GM18511 (cell line): ENCODE data around the gene TUBB2B.

Experiments used
- ATAC-seq: cut with Tn5 transposase; IDR thresholded peaks from one replicate; pipeline ENCODE4 v1.9.1; 2021; ENCODE audit warnings: mild to moderate bottlenecking, moderate library complexity; ENCODE audit not compliant: unreplicated experiment

Gene TUBB2B

DNA sequence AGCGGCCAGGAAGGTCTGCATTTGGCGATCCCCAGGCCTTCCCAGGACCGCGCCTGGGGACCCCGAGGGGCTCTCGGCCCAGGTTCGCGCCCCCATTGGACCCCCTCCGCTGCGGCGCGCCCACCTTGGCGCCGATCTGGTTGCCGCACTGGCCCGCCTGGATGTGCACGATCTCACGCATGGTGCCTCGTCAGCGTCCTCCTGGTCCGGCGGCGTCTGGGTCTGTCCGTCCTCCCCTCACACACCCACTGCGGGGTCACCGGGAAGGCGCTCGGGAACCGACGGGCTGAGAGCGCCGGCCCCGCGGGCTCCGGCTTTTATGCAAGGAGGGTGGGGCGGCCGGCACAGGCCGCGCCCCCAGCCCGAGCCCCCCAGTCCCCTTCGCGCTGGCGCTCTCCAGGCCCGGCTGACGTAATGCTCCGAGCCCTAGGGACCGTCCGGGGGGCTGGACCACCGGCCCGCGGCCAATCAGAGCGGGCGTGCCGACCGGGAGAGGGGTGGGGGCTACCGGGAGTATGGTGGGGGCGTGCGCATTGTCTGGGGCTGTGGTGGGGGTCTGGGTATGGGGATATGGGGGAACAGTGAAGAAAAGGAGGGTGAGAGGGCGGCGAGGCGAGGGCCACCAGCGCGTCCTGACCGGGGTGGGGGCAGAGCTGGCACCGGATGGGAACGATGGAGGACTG is at the start of gene TUBB2B:
Gene TUBB2B, minus strand, starts transcription at position 291 of the 683 bp plus-strand sequence. Its CDS starts 110 bp downstream, at position 181.
- no peak for ATAC-seq

DNA sequence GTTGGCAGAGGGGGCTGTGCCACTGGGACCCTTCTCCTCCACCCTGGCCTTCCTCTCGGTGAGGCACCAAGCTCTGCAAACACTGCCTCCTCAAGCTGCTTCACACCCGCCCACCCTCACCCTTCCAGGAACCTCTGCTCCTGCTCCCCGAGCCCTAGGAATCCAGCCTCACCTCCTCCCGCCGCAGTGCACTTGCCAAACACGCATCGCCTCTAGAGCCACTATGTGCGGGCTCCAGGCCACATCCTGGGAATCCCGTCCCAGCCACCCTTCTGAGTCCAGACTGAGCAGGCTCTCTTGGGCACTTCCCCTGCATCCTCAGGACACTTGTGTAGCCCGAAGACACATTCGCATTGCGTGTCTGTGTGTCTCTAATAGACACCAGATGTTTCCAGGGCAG is 49.8 kb upstream of the TUBB2B start:
- ATAC-seq, result no peak

- ATAC-seq, result no peak
These were observed 49.0 kb upstream of the TUBB2B start for GRCh38 chr6:3276174-3277167.

GRCh38 chr6:3273707-3274521 is 46.5 kb upstream of the TUBB2B start:
- no peak for ATAC-seq

DNA sequence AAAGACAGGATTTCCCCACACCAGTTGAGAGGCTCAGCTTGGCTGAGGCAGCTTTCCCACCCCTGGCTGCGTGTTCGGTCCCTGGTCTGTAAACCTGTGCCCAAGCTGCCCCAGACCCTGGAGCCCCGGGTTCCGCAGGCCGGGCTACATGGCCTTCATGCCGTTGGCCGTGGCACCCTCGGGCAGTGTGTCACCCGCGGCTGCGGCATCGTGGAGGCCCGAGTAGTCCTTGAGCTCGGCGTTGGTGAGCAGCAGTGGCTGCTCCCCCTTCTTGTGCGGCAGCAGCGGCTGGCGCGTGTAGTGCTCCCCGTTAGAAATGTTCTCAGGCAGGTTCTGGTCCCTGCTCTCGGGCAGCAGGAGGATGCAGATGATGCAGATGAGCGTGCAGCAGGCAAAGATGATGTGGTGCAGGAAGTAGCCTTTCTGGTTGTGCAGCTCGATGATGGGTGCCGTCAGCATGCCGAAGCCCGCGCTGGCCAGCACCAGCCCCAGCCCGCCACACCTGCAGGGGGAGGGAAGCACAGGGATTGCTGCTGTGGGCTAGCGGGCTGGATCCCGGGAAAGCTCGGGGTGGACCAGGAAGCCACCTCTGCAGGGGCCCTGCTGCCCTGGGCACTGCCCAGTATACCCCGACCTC is 45.6 kb upstream of the TUBB2B start:
- ATAC-seq, result no peak

GRCh38 chr6:3271756-3272155 is 44.3 kb upstream of the TUBB2B start:
- ATAC-seq, result no peak

GRCh38 chr6:3270258-3270657 is 42.8 kb upstream of the TUBB2B start:
- ATAC-seq, result no peak

- ATAC-seq, result no peak
These were observed 42.0 kb upstream of the TUBB2B start for GRCh38 chr6:3269281-3269975.

- no peak for ATAC-seq
These were observed 41.2 kb upstream of the TUBB2B start for GRCh38 chr6:3268680-3269079.

DNA sequence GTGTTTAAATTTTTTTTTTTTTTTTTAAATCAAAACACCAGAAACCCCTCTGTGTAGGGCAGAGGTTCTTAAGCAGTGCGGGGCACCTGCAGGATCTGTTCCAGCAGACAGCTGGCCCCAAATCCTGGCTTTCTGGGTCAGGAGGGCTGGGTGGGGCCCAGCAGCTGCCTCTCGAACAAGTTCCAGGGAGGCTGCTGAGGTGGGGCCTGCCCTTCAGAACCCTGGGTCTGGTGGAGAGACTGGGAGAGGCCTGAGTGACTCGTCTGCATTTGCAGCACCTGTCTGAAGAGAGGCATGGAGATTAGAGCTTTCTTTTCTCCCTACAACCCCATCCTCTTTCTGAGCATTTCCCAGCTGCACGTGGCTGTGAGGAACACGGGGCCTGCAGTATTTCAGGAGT is 39.7 kb upstream of the TUBB2B start:
- no peak for ATAC-seq

- no peak for ATAC-seq
These were observed 38.7 kb upstream of the TUBB2B start for GRCh38 chr6:3266170-3266569.

GRCh38 chr6:3265671-3266070 is 38.2 kb upstream of the TUBB2B start:
- no peak for ATAC-seq

DNA sequence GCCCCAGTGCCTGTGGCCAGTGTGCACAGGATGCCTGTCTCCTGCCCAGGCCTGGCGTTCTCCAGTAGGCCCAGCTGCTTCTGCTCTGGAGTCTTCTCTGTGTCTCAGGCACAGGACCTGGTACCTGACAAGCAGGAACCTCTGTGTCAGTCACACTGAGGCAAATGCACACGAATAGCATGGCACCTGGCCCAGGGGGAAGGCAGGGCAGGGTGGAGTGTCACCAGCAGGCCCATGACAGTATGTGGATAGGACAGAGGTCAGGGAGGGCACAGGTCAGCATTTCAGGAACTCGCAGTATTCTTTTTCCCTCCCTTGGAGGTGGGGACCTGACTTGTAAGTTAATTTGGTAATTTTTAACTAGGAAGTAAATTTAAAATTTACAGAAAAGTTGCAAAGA is 36.9 kb upstream of the TUBB2B start:
- no peak for ATAC-seq

GRCh38 chr6:3263096-3263495 is 35.6 kb upstream of the TUBB2B start:
- ATAC-seq, result no peak

DNA sequence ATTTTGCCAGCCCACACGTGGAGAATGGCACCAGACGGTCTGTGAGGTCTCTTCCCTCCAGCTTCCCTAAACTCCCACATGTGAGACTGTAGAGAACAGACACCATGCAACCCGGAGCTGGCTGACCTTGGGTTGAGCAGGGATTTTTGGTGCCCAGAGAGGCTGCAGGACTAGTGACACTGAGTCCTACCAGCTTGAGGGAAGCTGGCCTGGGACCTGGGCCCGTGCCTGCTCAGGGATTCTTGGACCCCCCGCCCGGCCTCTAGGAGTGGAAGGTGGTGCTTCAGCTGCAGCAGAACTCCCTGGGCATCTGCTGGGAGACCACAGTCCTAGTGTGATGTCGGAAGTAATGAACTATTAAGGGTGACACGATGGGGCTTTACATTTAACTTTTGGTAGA is 34.5 kb upstream of the TUBB2B start:
- no peak for ATAC-seq

DNA sequence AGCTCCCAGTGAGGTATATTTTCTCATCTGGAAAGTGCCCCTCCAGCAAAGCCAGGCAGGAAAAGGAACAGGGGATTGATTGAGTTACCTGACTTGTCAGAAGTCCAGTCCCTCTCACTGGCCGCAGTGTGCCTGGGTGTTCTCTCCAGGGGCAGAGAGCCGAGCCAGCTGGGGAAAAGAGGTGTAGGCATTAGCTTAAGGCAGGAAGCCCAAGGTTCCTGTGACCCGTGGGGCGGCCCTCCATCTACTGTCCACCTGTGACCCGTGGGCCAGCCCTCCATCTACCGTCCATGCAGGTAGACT is 34.0 kb upstream of the TUBB2B start:
- no peak for ATAC-seq

DNA sequence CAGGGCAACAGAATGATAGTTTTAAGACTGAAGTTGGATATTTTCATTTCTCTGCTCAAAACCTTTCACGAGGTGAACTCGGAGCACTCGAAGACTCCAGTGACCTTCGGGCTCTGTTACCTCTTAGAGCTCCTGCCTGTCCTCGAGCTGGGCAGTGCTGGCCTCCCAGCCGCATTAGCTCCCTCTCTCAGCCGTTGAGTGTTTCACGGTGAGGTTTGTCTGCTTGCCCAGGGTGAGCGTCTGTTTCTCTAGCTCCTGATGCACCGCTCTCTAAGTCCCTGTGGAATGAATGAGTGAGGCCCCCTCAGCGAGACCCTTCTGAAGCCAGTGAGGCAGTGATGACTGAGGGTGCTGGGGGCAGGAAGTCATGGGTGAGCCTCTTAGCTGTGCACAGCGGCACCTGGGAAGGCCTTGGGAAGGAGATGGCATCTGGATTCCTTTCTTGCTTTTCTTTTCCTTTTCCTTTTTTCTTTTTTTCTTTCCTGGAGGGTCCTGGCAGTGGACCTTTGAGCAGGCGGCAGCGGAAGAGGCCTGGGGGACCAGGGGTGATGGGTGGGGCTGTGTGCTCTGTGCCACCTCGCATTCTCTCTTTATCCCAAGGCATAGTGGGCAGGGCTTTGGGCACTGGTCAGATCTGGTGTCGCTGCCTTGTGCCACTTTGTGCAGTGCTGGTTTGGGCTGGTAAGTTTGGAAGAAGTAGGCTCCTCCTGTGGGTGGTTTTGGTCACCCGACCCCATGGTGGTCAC is 33.5 kb upstream of the TUBB2B start:
- ATAC-seq, result no peak

DNA sequence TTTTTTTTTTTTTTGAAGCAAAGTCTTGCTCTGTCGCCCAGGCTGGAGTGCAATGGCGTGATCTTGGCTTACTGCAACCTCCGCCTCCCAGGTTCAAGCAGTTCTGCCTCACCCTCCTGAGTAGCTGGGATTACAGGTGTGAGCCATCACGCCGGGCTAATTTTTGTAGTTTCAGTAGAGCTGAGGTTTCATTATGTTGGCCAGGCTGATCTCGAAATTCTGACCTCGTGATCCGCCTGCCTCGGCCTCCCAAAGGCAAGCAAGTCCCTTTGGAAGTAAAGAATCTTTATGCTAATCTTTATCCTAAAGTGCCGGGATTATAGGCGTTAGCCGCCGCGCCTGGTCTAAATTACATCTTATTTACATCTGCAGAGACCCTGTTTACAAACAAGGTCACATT is 32.8 kb upstream of the TUBB2B start:
- ATAC-seq, result no peak

GRCh38 chr6:3259491-3259958 is 32.1 kb upstream of the TUBB2B start:
- peak; percentile 43 for ATAC-seq
